Uterus (tissue), 2 donors: ENCODE results near the gene DHX38.

Source experiments
- CTCF ChIP-seq, 4 experiments: fragments of 200-600 bp in 2 of 4; fragments of 450-650 bp in 2 of 4; sonication (generic) in 2 of 4; IDR thresholded peaks; one replicate each; pipeline ENCODE4 v1.5.1; 2016 to 2019; ENCODE audit warnings: antibody characterized with exemption in 4 of 4, mild to moderate bottlenecking in 2 of 4, moderate library complexity in 1 of 4
- POLR2A ChIP-seq, 2 donors: fragments of 450-650 bp; IDR thresholded peaks; one replicate each; pipeline ENCODE4 v1.6.1; 2016; ENCODE audit warnings: antibody characterized with exemption in 2 of 2, mild to moderate bottlenecking in 1 of 2, moderate library complexity in 1 of 2

- TF ChIP-seq POLR2A (IDR thresholded peaks at IDR 0.05) = no peak
- TF ChIP-seq CTCF (IDR thresholded peaks at IDR 0.05) = no peak
These were observed 24.7 kb upstream of the DHX38 start for GRCh38 chr16:72068930-72069329.
